ENCODE measurements around the gene KCTD10.
"Not testable (repeated sequence)": the region's sequence is repeated elsewhere in the genome, so short reads cannot be mapped to it uniquely, and the experiment has no call there.

The KCTD10 gene

DNA sequence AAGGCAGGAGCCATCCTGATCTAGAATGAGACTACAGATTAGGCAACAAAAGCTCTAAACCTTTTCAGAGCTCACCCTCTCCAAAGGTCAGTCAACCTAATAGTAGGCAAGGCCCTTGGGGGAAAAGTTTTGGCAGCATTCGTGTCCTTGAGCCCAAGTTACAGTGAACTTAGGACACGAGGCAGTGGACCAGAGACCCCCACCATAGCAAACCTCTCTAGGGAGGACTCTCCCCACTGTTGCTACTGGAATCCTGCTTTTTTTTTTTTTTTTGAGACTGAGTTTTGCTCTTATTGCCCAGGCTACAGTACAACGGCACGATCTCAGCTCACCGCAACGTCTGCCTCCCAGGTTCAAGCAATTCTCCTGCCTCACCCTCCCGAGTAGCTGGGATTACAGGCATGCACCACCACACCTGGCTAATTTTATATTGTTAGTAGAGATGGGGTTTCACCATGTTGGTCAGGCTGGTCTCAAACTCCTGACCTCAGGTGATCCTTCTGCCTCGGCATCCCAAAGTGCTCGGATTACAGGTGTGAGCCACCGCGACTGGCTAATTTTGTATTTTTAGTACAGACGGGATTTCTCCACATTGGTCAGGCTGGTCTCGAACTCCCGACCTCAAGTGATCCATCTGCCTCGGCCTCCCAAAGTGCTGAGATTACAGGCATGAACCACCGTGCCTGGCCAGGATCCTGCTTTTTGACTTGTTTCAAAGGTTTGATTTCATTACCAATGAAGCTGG, 3.4 kb downstream of the KCTD10 start:
- DNase-seq (ENCODE audit: low spot score) = not testable (repeated sequence)

DNA sequence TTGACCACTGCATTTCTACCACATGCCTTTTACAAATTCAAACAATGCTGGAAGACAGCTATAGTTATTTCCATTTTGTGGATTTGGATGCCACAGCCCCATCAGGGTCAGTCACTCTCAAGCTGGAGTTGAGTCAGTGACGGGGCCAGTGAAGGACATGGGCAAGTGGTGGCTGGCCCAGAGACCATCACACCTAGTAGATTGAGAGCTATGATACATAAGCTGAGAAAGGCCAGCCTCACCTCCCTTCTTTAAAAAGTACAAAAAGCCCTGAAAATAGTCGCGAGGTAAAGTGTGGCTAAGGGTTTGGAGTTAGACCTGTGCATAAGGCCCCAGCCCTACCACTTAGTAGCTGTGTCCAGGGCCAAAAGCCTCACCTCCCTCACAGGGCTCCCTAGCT, 4.1 kb downstream of the KCTD10 start:
- no peak for DNase-seq (ENCODE audit: low spot score)

DNA sequence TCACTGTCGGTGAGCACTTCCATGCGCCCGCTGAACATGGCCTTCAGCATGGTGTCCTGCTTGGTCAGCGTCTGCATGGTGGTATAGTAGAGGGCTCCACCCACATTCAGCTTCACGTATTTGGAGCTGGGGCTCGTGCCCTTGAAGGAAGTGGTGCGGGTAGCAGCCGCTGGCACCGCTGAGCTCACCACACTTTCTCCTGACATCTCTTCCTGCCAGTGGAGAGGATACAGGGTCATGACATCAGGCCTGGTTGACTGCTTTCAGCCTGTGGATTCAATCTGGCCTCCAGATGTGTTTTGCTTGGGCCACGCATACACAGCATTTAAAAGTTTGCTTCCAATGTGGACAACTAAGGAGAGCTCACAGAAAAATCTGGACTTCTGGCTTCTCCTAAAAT, 7.6 kb downstream of the KCTD10 start:
- no peak for DNase-seq (ENCODE audit: low spot score)

DNA sequence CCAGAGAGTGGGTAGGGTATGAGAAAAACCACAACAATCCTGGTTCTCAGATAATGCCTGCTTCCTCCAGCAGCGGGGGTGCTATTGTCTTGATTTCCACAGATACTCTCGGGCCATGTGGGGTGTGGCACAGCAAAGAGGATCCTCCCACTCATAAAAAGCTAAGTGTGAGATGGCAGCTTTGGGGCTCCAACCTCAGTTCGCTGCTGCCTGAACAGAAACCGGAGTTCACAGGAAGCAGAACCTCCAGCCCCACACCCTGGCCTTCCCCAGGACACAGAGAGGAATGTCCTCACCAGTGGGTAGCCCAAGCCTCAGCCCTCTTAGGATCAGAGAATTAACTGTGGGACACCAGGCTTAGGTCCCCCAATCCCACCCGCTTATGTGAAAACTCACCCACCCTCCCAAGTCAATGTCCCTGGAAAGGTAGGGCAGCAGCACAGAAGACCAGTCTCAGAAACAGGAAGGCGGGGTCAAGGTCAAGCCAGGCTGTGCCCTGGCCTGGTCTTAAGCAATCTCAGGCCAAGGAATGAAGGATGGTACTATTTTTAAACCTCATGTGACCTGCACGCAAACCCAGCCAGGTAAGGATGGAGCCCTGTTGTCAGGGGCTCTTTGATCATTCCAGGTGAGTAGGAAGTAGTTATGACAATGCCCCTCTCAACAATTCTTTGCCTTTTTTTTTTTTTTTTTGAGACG, 9.0 kb downstream of the KCTD10 start:
- no peak for DNase-seq (ENCODE audit: low spot score)

DNA sequence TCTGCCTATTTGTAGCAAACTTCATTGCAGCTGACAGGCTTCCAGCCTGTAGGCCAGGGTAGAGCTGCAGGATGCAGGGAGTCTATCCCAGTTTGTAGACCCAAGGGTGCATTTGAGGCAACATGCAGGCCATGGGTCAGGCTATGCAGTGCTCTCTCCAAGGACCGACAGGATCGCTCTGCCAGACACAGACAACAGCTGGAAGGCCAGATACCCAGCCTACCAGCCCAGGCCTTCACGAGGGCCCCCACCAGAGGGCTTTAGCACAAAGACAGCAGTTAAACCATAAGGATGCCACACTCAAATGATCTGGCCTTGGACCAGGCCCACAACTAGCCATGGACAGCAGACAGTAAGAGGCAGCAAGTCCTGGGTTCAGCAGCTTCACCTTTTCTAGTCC, 10.3 kb downstream of the KCTD10 start:
- no peak for DNase-seq (ENCODE audit: low spot score)

DNA sequence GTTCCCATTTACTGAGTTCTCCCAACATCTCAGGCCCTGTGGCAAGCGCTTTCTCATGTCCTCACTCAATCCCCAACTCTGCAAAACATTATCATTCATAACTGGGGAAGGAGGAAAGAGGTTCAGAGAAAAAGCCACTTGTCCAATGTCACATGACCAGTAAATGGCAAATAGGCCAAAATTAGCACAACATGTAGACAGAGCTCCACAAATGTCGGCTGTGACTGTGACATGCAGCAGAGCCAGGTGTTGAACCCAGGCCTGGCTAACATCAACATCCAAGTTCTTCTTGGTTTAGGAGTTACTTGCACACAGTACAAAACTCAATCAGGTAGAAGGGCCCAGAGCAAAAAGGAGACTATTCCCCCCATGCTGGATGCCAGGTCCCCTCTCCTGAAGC, 10.8 kb downstream of the KCTD10 start:
- no peak for DNase-seq (ENCODE audit: low spot score)

DNA sequence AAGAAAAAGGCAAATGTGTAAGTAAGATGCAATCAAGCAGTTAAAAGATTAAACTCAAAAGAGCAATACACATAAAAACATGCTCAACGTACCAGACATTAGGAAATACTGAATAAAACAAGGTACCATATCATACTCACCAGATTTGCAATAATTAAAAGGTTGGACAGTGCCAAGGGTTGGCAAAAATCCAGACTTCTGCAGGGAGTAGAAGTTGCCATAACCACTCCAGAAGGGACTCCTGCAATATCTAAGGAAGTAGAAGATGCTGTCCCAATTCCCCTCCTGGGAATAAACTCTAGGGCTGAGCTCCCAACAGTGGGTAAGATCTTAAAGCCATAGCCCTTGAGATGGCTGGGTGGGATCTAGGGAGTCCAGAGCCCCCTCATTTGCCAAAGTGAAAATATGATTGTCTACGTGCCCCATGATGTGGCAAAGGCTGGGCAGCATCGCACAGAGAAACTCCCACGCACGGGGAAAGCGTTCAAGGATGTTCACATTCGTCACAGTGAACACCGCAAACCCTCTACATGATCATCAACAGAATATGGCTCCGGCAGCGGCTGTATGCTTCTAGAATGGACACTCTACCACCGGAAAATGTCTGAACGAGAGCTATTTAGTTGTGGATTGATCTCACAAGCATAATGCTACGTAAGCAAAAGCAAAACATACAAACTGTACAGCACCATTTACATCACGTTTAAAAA, 12.3 kb downstream of the KCTD10 start:
- no peak for DNase-seq (ENCODE audit: low spot score)

DNA sequence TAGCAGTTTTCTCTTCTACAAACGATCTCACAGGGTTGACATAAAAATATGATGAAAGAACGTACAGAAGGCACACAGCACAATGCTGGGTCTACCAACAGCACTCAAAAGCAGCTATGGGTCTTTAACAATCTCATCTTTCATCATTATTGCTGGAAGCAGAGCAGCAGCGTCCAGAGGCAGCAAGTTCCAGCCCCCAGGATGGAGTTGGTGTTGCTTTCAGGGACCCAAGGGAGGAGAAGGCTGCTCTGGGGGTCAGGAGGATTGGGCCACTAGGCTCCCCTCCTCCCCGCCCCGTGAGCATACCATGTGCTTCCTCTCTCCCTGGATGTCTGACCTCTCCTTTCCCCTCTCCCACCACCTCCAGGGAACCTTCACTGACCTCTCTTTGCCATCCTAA, 13.3 kb downstream of the KCTD10 start:
- DNase-seq (ENCODE audit: low spot score) = no peak

DNA sequence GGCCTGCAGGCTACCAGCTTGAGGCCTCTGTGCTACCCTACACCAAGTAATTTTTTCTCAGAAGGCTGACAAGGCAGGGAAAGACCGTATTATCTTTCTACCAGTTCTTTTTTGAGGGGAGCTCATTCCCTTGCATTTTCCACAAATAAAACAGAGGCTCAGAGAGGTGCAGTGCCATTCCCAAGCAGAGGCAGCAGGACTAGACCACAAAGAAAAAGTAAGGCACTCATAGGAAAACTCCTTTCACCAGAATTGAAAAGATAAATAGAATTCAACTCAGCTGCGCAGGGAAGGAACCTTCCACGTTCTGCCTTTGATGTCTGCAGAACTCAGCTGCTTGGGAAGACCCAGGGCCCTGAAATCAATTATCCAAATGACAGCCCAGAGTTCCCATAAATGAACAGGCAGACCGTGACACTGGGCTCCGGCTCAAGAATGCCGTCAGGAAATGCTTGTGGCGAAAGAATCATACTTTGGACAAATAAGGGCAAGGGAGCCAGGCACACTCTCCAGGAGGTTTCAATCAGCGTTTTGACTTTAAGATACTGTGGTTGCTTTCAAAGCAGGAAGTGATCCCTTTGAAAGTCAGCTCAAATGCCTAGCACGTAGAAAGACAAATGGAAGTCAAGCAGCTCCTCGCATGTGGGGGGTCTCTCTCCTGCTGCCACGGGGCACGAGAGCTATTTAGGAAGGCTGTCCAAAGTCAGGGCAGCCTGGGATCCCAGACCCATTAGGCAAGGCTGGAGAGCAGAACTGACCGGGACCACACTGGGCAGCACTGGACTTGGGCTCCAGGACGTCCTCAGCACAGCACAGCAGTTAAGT, 14.0 kb downstream of the KCTD10 start:
- DNase-seq (ENCODE audit: low spot score) = peak; percentile 86

DNA sequence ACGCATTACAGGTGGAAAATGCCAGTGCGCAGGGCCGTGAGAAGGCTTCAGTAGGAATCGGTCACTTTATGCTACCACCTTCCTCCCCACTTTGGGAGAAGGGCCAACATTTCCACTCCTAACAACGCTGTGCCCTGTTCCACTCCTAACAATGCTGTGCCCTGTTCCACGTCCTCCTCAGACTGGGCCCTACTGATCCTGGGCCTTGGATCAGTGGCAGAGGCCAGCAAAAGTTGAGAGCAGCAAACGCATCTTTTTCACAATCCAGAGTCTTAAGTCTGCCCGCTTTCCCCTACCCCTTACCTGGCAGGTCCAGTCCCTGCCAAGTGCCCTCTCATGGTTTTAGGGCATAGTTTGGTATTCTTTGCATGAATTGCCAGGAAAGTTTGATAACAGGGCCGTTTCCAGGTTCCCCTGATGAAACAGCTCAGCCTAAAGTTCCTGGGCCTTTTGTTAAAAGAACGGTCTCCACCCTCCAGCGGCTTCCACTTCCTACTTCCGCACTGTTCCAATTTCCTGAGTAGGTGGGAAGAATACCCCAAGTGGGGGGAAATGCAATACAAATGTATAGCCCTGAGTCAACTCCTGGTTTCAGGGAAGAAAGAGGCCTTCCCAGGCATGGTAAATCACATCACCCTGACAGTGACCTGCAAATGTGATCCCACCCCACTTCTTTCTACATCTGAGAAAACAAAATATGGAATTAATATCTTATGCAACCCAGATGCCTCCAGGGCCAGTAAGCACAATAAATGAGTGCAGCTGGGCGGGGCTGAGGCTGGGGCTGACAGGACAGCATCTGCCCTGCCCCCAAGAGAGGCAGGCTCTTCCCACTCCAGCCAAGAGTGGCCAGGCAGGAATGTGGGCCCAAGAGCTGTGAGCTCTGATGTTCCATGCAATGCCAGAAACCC, 15.0 kb downstream of the KCTD10 start:
- peak; percentile 91 for DNase-seq (ENCODE audit: low spot score)

DNA sequence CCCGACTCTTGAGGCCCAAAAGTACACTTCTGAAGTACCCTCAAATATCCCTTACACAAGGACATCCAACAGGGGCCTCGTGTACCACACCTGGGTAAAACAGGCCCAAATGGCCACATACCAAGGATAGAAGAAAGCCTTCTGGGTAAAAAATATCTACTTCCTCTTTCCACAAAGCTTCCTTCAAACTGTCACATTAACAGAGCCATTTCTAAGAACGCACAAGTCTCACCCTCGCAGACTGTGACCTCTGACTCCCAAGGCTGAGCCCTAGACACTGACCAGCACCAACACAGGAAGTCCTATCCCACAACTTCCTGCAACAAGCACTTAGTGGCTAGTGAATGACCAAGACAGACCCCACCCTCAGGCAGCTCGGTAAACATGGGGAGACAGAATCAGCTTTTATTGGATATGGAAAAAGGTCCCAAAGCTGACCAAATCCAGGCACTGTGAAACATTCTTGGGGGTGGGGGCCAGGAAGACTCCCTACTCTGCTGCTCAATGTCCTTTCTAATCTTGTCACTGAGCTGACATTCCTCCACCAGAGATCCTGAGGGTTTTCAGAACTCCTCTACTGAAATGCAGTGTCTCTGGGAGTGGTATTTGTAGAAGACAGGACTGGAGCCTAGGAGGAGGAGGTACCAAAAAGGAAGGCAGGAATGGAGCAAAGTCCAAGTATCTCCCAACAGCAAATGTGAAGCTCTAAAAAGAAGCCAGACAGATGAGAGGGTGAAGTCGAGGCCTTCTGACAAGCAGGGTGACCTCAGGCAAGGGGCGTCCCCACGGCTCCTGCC, 15.9 kb downstream of the KCTD10 start:
- DNase-seq (ENCODE audit: low spot score) = peak; percentile 64

DNA sequence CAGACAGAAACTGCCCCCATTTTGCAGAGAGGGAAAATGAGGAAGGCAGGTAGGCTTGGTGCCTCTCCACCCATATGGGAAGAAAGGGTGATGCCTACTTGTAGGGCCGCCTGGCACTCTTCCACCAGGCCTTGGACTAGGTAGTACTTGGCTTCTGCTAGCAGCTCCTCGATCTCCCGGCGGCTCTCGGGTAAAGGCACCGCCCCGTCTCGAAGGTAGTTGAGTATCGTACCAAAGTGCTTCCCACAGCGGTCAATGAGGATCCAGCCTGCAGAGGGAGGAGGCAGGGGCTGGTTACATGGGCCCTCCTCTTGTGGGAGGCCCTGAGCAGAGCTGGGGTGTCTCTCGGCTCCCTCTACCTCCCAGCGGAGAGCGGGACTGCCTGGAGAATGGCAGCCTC, 16.6 kb downstream of the KCTD10 start:
- DNase-seq (ENCODE audit: low spot score) = no peak

DNA sequence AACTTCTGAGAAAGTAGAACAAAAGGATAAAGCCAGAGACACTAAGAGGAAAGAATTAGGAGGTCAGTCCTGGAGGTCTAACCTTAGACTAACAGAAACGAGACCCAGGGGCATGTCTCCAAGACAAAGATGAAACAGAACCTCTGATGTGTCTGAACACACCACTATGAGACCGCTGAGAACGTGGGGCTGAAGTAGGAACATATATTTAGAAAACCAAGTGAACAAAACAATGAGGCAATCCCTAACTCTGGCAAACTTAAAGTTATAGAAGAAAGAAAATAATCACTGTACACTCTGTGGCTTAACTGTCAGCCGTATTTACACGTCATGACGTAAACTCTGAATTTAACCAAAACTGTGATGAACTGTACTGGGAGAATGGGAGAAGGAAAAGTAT, 17.9 kb downstream of the KCTD10 start:
- DNase-seq (ENCODE audit: low spot score) = no peak

DNA sequence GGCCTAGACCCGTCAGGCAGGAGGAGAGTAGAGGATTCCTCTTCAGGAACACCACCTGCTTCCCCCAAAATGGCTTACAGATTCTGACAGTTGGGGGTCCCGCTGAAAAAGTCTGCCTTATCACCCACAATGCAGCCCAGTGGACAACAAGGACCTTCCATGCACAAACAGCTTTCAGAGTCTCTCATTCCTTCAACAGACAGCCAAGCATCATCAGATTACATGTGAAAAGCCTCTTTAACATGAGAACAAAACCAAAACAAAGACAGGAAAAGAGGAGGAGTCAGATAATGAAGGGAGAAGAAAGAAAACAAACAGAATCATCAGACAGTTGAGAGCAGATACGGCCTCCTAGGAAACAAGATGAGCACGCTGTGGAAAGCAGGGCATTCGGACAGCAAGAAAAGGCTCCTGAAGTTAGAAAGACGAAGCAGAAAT, 18.3 kb downstream of the KCTD10 start:
- DNase-seq (ENCODE audit: low spot score) = no peak

DNA sequence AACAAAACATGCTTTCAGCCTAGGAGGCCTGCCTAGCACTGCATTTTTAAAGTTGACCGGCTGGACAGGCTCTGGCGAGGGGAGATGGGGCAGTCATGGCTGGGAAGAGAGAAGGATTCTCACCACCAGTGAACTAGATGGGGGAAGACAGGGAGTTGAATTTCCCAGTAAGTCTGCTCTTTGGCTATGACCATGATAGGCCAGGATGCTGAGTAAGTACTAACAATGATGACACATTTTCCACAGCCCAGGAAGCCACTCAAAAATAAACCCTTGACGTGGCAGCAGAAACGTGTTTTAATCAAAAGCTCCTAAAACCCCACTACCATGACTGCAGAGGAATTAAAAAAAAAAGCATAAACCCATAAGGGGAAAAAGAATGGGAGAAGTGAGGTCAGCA, 19.0 kb downstream of the KCTD10 start:
- DNase-seq (ENCODE audit: low spot score) = peak; percentile 72

DNA sequence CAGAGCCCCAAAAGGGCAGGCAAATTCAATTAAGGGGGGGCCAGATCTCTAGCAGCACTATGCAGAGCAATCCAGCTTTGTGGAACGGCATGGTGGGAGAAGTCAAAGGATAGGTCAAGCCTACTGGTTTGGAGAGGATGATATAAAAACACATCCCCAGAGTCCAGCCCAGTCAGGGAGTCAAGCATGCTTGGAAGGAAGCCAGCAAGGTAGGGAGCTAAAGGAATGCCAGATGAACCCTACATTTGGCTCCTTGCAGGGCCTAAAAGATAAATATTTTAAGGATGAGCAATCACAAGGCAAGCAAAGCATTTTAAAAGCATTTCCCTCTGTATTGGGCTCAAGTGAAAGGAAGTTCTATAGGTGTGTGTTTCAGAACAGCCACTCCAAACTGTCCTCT, 21.4 kb downstream of the KCTD10 start:
- DNase-seq (ENCODE audit: low spot score) = no peak

DNA sequence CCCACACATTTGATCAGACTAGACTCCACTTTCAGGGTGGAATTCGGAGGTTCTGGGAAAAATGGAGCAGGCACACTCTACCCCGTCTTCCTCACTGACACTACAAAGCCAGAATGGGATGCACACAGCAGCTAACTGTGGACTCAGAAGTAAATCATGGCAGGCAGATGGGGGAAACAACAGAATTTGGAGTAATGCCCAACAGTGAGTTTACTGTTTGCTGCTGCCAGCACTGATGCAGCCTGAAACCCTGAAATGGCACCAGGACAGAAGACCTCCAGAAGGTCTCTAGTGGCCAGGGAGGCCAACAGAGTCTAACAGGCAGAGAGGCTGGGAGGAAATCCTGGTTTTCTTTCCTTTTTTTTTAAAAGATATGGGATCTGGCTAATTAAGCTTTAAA, 24.6 kb downstream of the KCTD10 start:
- no peak for DNase-seq (ENCODE audit: low spot score)

DNA sequence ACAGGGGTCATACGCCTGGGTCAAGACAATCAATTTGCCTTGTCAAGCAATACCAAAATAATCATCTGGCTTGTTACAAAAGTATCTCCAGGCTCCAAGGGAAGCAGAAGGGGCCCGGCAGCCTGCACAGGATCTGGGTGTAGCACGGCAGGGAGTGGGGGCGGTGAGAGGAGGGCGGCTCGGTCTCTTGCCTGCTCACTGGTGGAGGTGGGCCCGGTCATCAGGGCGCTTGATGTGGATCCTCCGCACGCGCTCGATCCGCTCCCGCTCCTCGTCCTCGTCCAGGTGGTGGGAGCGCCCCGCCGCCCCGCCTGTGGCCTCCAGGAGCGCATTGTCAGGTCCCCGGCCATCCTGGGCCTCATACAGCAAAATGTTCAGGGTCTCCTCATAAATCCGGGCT, 25.7 kb downstream of the KCTD10 start:
- no peak for DNase-seq (ENCODE audit: low spot score)

DNA sequence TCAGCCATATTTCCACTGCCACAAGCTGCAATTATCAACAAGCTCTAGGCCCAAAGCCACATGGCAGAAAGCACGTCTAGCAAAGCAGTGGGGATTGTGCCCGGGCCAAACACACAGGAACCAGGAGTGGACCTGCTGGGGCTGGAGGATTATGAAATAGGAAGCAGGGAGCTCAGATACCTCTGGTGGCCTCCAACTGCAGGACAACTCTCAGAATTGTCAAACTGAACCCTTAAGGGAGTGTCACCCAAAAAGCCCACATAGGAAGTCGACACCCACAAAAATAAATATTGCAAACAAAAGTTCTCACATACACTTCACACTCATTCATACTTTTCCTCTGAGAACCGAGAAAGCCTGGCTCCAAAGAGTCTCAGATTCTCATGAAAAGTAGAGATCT, 26.1 kb downstream of the KCTD10 start:
- no peak for DNase-seq (ENCODE audit: low spot score)

DNA sequence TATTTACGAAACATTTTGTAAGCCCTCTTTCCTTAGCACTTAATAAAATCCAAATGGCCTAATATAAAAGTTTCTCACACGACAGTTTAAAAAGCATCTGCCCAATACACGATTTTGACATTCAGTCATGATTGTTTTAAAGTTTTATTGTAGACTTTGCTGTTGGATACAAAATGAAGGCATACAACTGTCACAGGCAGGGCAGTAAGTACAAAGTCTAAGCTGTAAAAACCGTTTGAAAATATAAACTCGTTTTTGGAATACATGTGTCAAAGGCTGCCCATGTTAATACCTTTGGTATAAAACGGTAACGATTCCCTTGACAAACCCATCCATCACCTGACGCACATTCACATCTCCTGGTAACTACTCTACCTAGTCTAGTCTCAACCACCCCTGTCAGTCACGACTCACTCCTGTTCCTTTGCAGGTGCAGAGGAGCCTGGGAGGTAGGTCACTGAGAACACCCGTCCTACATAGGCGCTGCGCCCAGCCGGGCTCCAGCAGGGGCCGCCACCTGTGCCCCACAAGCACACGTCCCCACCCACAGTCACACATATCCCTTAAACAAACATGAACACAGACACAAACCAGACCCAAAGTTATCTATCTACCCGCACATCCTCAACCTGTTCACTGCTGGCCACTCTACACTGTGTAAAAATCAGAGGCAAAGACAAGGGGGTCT, 27.1 kb downstream of the KCTD10 start:
- DNase-seq (ENCODE audit: low spot score) = no peak

Measured in hepatic stellate cell (primary cell).